NCI-H1092 treated with DMSO at 0.1 percent for 48 hours (cell line): ENCODE data around the gene UBE2Z.

ENCODE experiments used
- DNase-seq: peaks from one replicate; lab custom pipeline; 2025; lab: John Stamatoyannopoulos, UW

UBE2Z gene

GRCh38 chr17:48960834-48961515, 52.8 kb downstream of the UBE2Z start:
- DNase-seq = no peak

GRCh38 chr17:48961516-48962233, 53.5 kb downstream of the UBE2Z start:
- no peak for DNase-seq

- no peak for DNase-seq
These were observed 62.0 kb downstream of the UBE2Z start for GRCh38 chr17:48970224-48970623.

DNA sequence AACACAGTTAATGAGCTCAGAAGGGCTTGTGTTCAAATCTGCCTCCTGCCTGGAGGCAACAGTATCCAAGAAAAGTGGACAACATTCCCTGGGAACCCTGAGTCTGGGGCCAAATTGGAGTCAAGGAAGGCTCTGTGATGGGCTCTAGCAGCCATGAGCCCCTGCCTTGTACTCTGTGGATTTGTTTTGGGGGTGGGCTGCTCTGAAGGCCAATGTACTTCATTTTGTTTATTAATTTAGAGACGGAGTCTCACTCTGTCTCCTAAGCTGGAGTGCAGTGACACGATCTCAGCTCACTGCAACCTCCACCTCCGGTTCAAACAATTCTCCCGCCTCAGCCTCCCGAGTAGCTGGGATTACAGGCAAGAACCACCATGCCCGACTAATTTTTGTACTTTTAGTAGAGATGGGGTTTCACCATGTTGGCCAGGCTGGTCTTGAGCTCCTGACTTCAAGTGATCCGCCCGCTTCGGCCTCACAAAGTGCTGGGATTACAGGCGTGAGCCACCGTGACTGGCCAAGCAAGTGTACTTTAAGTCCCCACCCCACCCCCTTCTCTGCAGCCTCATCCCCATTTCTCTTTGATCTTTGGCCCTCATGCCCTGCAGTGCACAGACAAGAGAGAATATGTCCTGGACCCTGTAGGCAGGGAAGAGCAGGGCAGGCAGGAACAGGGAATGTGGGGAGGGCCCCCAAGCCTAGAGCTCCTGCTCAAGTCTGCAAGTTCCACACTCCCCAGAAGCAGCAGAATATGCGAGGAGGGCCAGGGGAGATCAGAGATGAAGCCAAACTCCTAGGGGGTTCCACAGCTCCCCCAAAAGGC, 62.9 kb downstream of the UBE2Z start:
- DNase-seq = no peak

DNA sequence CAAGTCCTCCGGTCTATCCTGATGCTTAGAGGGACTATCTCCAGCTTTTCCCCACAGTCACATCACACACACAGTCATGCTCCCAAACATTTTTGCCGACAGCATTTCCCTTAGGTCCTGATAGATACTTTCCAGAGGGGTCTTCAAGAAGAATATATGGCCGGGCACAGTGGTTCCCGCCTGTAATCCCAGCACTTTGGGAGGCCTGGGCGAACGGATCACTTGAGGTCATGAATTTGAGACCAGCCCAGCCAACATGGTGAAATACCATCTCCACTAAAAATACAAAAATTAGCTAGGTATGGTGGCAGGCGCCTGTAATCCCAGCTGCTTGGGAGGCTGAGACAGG, 64.5 kb downstream of the UBE2Z start:
- no peak for DNase-seq

DNA sequence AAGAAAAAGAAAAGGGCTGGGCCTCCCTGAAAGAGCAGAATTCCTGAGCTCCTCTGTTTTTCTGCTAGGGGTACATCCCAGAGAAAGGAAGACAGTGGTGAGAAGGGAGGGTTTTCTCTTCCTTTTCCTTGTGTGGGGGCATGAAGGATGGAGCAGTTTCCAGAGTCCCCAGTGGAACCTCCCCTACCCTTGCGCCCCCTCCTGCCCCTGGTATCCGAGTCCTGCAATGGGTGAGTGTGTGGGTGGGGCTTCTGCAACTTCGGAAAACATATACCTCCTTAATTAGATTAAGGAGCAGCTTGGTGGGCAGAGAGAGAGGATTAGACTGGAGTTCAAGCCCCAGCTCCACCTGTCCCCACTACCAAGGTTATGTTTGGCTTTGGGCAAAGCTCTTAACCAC, 65.6 kb downstream of the UBE2Z start:
- no peak for DNase-seq
